HEK293 (cell line): ENCODE results near the gene FBXL7.

Source experiments
- ATF2 ChIP-seq: fragments of 450-650 bp; formaldehyde crosslinking; IDR thresholded peaks from 2 replicates; pipeline ENCODE4 v1.5.1; 2016; ENCODE audit warnings: missing biosample characterization, missing genetic modification characterization, low read depth
- KLF16 ChIP-seq: fragments of 450-650 bp; formaldehyde crosslinking; IDR thresholded peaks from 2 replicates; pipeline ENCODE4 v1.5.1; 2017; ENCODE audit warnings: missing biosample characterization, missing genetic modification characterization
- ZNF274 ChIP-seq, 2 experiments: fragments of 200-500 bp in 1 of 2; fragments of 450-650 bp in 1 of 2; sonication (Bioruptor generic) in 1 of 2; formaldehyde crosslinking in 1 of 2; IDR thresholded peaks; 2 replicates each; pipeline versions ENCODE4 v1.5.1 to v1.6.1; 2014 to 2016; ENCODE audit warnings: borderline replicate concordance in 1 of 2, inconsistent platforms in 1 of 2, low read length in 1 of 2, missing biosample characterization in 1 of 2, missing genetic modification characterization in 1 of 2

GRCh38 chr5:15718421-15719179 is 218.6 kb downstream of the FBXL7 start:
- TF ChIP-seq KLF16 (tag by site-specific recombination): no peak
- no peak for TF ChIP-seq ATF2
- TF ChIP-seq ZNF274 (IDR thresholded peaks at IDR 0.05; ENCODE audit: low read length): no peak
- TF ChIP-seq ZNF274 (tag by site-specific recombination; IDR thresholded peaks at IDR 0.05; ENCODE audit: borderline replicate concordance): no peak
